ENCODE results near the gene PYGM.

PYGM gene

GRCh38 chr11:64712430-64713015, 47.3 kb downstream of the PYGM start:
- no peak overlapping the region for H3K27ac ChIP-seq (ENCODE audit: low read depth, low read length)
- peaks cover 39% of the 10 kb centered on the region for H3K27me3 ChIP-seq (ENCODE audit: insufficient read depth, low read length)
- DNase-seq = no peak
- H3K4me2 ChIP-seq (ENCODE audit: low read length) = peak overlapping the region; percentile 33
- no peaks in the 10 kb centered on the region for H3K79me2 ChIP-seq (ENCODE audit: control insufficient read depth, insufficient read depth, low read length, poor library complexity)
- no peak overlapping the region for H2BK12ac ChIP-seq (ENCODE audit: low read length)
- H3K9ac ChIP-seq (ENCODE audit: low read length) = no peak overlapping the region
- no peak overlapping the region for H4K91ac ChIP-seq (ENCODE audit: low read depth, low read length)
- H3K14ac ChIP-seq (ENCODE audit: low read length) = no peak overlapping the region
- H2AK5ac ChIP-seq (ENCODE audit: low read length) = no peak overlapping the region
- H4K12ac ChIP-seq (ENCODE audit: low read depth, low read length) = no peak overlapping the region
- H2AFZ ChIP-seq (ENCODE audit: insufficient read depth, low read length, poor library complexity) = no peak overlapping the region
- H3K23ac ChIP-seq (ENCODE audit: low read length) = no peak overlapping the region
- no peak overlapping the region for H3K4ac ChIP-seq (ENCODE audit: low read depth, low read length)
- H2BK5ac ChIP-seq (ENCODE audit: low read depth, low read length, poor library complexity) = no peak overlapping the region
- peaks cover 3 to 5% of the 10 kb centered on the region in 2 experiments for H3K4me1 ChIP-seq (ENCODE audit: control insufficient read depth in 1 of 2, insufficient read depth in 2 of 2, low read length in 2 of 2)
- no peaks in the 10 kb centered on the region for H3K36me3 ChIP-seq (ENCODE audit: control insufficient read depth in 1 of 2, insufficient read depth in 2 of 2, low read length in 2 of 2)
- no peak overlapping the region for H3K4me3 ChIP-seq (ENCODE audit: low read depth, low read length)
- no peak overlapping the region for H2BK120ac ChIP-seq (ENCODE audit: insufficient read depth, low read length, poor library complexity)
- H3K9me3 ChIP-seq (ENCODE audit: insufficient read depth, low read depth, low read length) = peaks cover 15% of the 10 kb centered on the region
- no peak overlapping the region for H3K18ac ChIP-seq (ENCODE audit: low read length)
- no peaks in the 10 kb centered on the region for H3K79me1 ChIP-seq (ENCODE audit: low read length)
- no peak overlapping the region for H4K8ac ChIP-seq (ENCODE audit: low read depth, low read length)
- no CpG with 5 or more reads among the region's 45 CpGs for WGBS (ENCODE audit: extremely low coverage, insufficient coverage, insufficient read length)

DNA sequence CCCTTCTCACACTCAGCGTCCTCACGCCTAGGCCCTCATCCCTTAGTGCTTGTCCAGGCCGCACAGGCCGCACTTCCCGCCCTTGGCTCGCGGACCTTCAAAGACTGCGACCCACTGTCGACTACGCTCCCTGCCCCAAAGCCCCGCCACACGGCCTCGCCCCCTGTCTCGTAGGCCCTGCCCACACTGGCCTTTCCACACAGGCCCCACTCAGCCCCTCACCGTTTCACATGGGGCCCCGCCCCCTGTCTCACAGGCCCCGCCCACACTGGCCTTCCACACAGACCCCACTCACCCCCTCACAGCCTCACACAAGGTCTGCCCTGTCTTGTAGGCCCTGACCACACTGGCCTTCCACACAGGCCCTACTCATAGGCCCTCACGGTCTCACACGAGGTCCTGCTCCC, 47.8 kb downstream of the PYGM start:
- H3K27me3 ChIP-seq (ENCODE audit: insufficient read depth, low read length) = peaks cover 39% of the 10 kb centered on the region
- H3K79me1 ChIP-seq (ENCODE audit: low read length) = no peaks in the 10 kb centered on the region
- H3K4me3 ChIP-seq (ENCODE audit: low read depth, low read length) = no peak overlapping the region
- H2BK5ac ChIP-seq (ENCODE audit: low read depth, low read length, poor library complexity) = no peak overlapping the region
- DNase-seq = no peak
- no peak overlapping the region for H3K18ac ChIP-seq (ENCODE audit: low read length)
- H2AK5ac ChIP-seq (ENCODE audit: low read length) = no peak overlapping the region
- WGBS (ENCODE audit: extremely low coverage, insufficient coverage, insufficient read length) = no CpG with 5 or more reads among the region's 19 CpGs
- no peak overlapping the region for H2BK120ac ChIP-seq (ENCODE audit: insufficient read depth, low read length, poor library complexity)
- H3K79me2 ChIP-seq (ENCODE audit: control insufficient read depth, insufficient read depth, low read length, poor library complexity) = no peaks in the 10 kb centered on the region
- H4K12ac ChIP-seq (ENCODE audit: low read depth, low read length) = no peak overlapping the region
- H3K36me3 ChIP-seq (ENCODE audit: control insufficient read depth in 1 of 2, insufficient read depth in 2 of 2, low read length in 2 of 2) = no peaks in the 10 kb centered on the region
- H2AFZ ChIP-seq (ENCODE audit: insufficient read depth, low read length, poor library complexity) = no peak overlapping the region
- H2BK12ac ChIP-seq (ENCODE audit: low read length) = no peak overlapping the region
- no peak overlapping the region for H4K8ac ChIP-seq (ENCODE audit: low read depth, low read length)
- H3K4ac ChIP-seq (ENCODE audit: low read depth, low read length) = no peak overlapping the region
- no peak overlapping the region for H3K9ac ChIP-seq (ENCODE audit: low read length)
- peaks cover 15% of the 10 kb centered on the region for H3K9me3 ChIP-seq (ENCODE audit: insufficient read depth, low read depth, low read length)
- H3K23ac ChIP-seq (ENCODE audit: low read length) = no peak overlapping the region
- no peak overlapping the region for H3K4me2 ChIP-seq (ENCODE audit: low read length)
- no peak overlapping the region for H3K27ac ChIP-seq (ENCODE audit: low read depth, low read length)
- H4K91ac ChIP-seq (ENCODE audit: low read depth, low read length) = no peak overlapping the region
- no peak overlapping the region for H3K14ac ChIP-seq (ENCODE audit: low read length)
- H3K4me1 ChIP-seq (ENCODE audit: control insufficient read depth in 1 of 2, insufficient read depth in 2 of 2, low read length in 2 of 2) = peaks cover 3 to 5% of the 10 kb centered on the region in 2 experiments

DNA sequence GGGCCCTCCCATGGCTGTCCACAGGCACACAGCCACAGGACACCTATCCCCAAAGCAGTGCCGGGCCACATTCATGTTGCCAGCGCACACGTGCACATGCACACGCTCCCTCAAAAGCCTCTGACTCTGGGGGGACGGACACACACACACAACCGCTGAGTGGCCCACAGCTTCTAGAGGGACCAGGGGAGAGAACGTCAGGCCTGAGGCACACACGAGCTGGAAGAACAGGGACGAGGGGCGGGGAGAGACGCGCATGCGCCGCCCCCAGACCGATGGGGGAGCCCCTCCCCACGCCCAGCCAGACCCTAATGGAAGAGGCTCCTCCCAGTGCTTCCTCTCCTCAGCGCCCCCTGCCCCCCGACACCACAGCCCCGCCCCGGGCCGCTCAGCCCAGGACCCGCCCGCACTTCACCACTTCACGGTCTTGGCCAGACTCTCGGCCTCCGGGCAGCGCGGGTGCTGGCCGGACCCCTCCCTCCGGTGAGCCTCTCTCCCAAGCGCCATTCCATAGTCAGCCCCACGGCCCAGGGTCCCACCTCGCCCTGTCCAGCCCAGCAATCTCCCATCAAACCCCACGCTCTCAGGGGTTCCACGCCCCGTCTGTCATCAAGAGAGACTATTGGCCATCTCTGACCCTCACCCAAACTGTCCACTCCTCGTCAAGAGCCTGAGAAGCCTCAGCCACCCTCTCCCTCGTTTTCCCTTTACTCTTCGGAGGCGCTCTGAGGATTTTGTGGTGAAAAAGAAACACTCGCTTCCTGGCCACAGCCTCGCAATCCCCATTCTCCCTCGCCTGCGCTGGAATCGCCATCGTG, 48.4 kb downstream of the PYGM start:
- H3K79me1 ChIP-seq (ENCODE audit: low read length) = no peaks in the 10 kb centered on the region
- H3K4ac ChIP-seq (ENCODE audit: low read depth, low read length) = no peak overlapping the region
- no peak overlapping the region for H3K18ac ChIP-seq (ENCODE audit: low read length)
- no peak overlapping the region for H3K23ac ChIP-seq (ENCODE audit: low read length)
- H3K79me2 ChIP-seq (ENCODE audit: control insufficient read depth, insufficient read depth, low read length, poor library complexity) = no peaks in the 10 kb centered on the region
- H2BK5ac ChIP-seq (ENCODE audit: low read depth, low read length, poor library complexity) = no peak overlapping the region
- no peaks in the 10 kb centered on the region for H3K36me3 ChIP-seq (ENCODE audit: control insufficient read depth in 1 of 2, insufficient read depth in 2 of 2, low read length in 2 of 2)
- no peak overlapping the region for H2AK5ac ChIP-seq (ENCODE audit: low read length)
- H3K27ac ChIP-seq (ENCODE audit: low read depth, low read length) = no peak overlapping the region
- H3K9ac ChIP-seq (ENCODE audit: low read length) = no peak overlapping the region
- DNase-seq = no peak
- peaks cover 39% of the 10 kb centered on the region for H3K27me3 ChIP-seq (ENCODE audit: insufficient read depth, low read length)
- no peak overlapping the region for H2AFZ ChIP-seq (ENCODE audit: insufficient read depth, low read length, poor library complexity)
- no peak overlapping the region for H2BK12ac ChIP-seq (ENCODE audit: low read length)
- no peak overlapping the region for H3K4me2 ChIP-seq (ENCODE audit: low read length)
- peaks cover 15% of the 10 kb centered on the region for H3K9me3 ChIP-seq (ENCODE audit: insufficient read depth, low read depth, low read length)
- no peak overlapping the region for H4K12ac ChIP-seq (ENCODE audit: low read depth, low read length)
- H2BK120ac ChIP-seq (ENCODE audit: insufficient read depth, low read length, poor library complexity) = no peak overlapping the region
- H4K91ac ChIP-seq (ENCODE audit: low read depth, low read length) = no peak overlapping the region
- H3K4me3 ChIP-seq (ENCODE audit: low read depth, low read length) = no peak overlapping the region
- peaks cover 3 to 5% of the 10 kb centered on the region in 2 experiments for H3K4me1 ChIP-seq (ENCODE audit: control insufficient read depth in 1 of 2, insufficient read depth in 2 of 2, low read length in 2 of 2)
- no peak overlapping the region for H3K14ac ChIP-seq (ENCODE audit: low read length)
- WGBS (ENCODE audit: extremely low coverage, insufficient coverage, insufficient read length) = no CpG with 5 or more reads among the region's 46 CpGs
- H4K8ac ChIP-seq (ENCODE audit: low read depth, low read length) = no peak overlapping the region

- H2AFZ ChIP-seq (ENCODE audit: insufficient read depth, low read length, poor library complexity) = no peak overlapping the region
- DNase-seq = no peak
- H3K79me2 ChIP-seq (ENCODE audit: control insufficient read depth, insufficient read depth, low read length, poor library complexity) = no peaks in the 10 kb centered on the region
- H3K9me3 ChIP-seq (ENCODE audit: insufficient read depth, low read depth, low read length) = peaks cover 15% of the 10 kb centered on the region
- H3K79me1 ChIP-seq (ENCODE audit: low read length) = no peaks in the 10 kb centered on the region
- H3K18ac ChIP-seq (ENCODE audit: low read length) = no peak overlapping the region
- H3K9ac ChIP-seq (ENCODE audit: low read length) = no peak overlapping the region
- no CpG with 5 or more reads among the region's 13 CpGs for WGBS (ENCODE audit: extremely low coverage, insufficient coverage, insufficient read length)
- H3K4ac ChIP-seq (ENCODE audit: low read depth, low read length) = no peak overlapping the region
- no peak overlapping the region for H3K4me2 ChIP-seq (ENCODE audit: low read length)
- H3K4me1 ChIP-seq (ENCODE audit: control insufficient read depth in 1 of 2, insufficient read depth in 2 of 2, low read length in 2 of 2) = peaks cover 3 to 5% of the 10 kb centered on the region in 2 experiments
- no peak overlapping the region for H4K91ac ChIP-seq (ENCODE audit: low read depth, low read length)
- H2BK5ac ChIP-seq (ENCODE audit: low read depth, low read length, poor library complexity) = no peak overlapping the region
- no peak overlapping the region for H3K14ac ChIP-seq (ENCODE audit: low read length)
- H3K36me3 ChIP-seq (ENCODE audit: control insufficient read depth in 1 of 2, insufficient read depth in 2 of 2, low read length in 2 of 2) = no peaks in the 10 kb centered on the region
- H3K27ac ChIP-seq (ENCODE audit: low read depth, low read length) = no peak overlapping the region
- no peak overlapping the region for H3K23ac ChIP-seq (ENCODE audit: low read length)
- H4K12ac ChIP-seq (ENCODE audit: low read depth, low read length) = no peak overlapping the region
- H3K27me3 ChIP-seq (ENCODE audit: insufficient read depth, low read length) = peaks cover 39% of the 10 kb centered on the region
- no peak overlapping the region for H3K4me3 ChIP-seq (ENCODE audit: low read depth, low read length)
- H2BK120ac ChIP-seq (ENCODE audit: insufficient read depth, low read length, poor library complexity) = no peak overlapping the region
- no peak overlapping the region for H2AK5ac ChIP-seq (ENCODE audit: low read length)
- no peak overlapping the region for H2BK12ac ChIP-seq (ENCODE audit: low read length)
- H4K8ac ChIP-seq (ENCODE audit: low read depth, low read length) = no peak overlapping the region
Measured at GRCh38 chr11:64710418-64711137, 49.2 kb downstream of the PYGM start.

All from trophoblast cell (in vitro differentiated cells and primary cell).